ENCODE results near the gene PRRX2. TPM values are rescaled to one million over a fixed set of nuclear protein-coding genes. Genes with fewer than 3 reads are reported as not detected.

The PRRX2 gene
- total and polyA plus RNA-seq, 2 of the 13 experiments (the other 11 are each of a cell fraction or from before 2014, with no cell fraction given): 0.05 TPM; not detected in 1

- CTCF ChIA-PET (ENCODE audit: low intra/inter-chr PET ratio, low total read pairs): no interaction called here
- POLR2A ChIA-PET: no interaction called here
- FAIRE-seq: no peak
These were observed 10.3 kb upstream of the PRRX2 start for GRCh38 chr9:129655154-129655553.

DNA sequence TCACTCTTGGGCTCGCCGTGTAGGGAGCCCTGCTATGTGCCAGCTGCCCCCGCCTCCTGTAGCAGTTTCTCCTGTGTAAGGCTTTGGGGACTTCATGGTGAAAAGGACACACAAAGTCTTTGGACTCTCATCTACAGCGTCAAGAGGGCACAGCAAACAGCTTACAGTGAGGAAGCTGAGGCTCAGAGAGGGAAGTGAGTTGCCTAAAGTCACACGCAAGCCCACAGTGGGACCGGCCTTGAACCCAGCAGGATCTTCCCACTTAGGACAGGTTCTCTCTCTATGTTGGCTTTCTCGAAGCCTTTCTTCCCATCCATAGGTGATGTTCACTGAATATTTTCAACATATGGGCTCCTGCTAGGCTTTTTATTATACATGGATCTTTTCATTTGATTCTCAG, 9.8 kb upstream of the PRRX2 start:
- Histone ChIP-seq H3K4me3 (replicated peaks in 1 of 3; ENCODE audit: insufficient read depth in 1 of 3, low read depth in 2 of 3, low read length in 3 of 3) (no peak overlapping the region), H4K20me1 (ENCODE audit: insufficient read depth, low read length) (no peaks in the 10 kb centered on the region), H3K9ac (ENCODE audit: insufficient read depth, low read depth, low read length) (no peak overlapping the region), H3K4me1 (ENCODE audit: insufficient read depth, low read length) (peaks cover 13% of the 10 kb centered on the region), H3K79me2 (ENCODE audit: insufficient read depth, low read length) (no peaks in the 10 kb centered on the region), H3K36me3 (replicated peaks in 1 of 2; ENCODE audit: control insufficient read depth in 1 of 2, insufficient read depth in 2 of 2, low read length in 2 of 2) (no peaks in the 10 kb centered on the region), H2AFZ (ENCODE audit: low read length) (no peak overlapping the region), H3K4me2 (ENCODE audit: low read depth, low read length) (no peak overlapping the region), H3K27me3 (ENCODE audit: control insufficient read depth in 1 of 2, insufficient read depth in 2 of 2, low read length in 2 of 2) (peaks cover 6 to 31% of the 10 kb centered on the region in 2 experiments; a peak in 4 of 5 replicates), H3K27ac (ENCODE audit: extremely low read length, insufficient read depth, low read length) (no peak overlapping the region), H3K9me3 (ENCODE audit: low read length) (no peaks in the 10 kb centered on the region)
- in situ Hi-C loops (cut with HindIII; ENCODE audit: extremely low pct_ligation_motif_present, low pct_unique_long_range_greater_than_20kb): no loop called here
- intact Hi-C loops (cut with micrococcal nuclease; ENCODE audit: unreplicated experiment): no loop called here
- ChIA-PET POLR2A (no interaction called here), CTCF (ENCODE audit: low intra/inter-chr PET ratio, low total read pairs) (no interaction called here)
- WGBS (ENCODE audit: low lambda C conversion rate): 27% methylated on average over 5 of the region's 7 CpGs
- TF ChIP-seq, protein P1, sequence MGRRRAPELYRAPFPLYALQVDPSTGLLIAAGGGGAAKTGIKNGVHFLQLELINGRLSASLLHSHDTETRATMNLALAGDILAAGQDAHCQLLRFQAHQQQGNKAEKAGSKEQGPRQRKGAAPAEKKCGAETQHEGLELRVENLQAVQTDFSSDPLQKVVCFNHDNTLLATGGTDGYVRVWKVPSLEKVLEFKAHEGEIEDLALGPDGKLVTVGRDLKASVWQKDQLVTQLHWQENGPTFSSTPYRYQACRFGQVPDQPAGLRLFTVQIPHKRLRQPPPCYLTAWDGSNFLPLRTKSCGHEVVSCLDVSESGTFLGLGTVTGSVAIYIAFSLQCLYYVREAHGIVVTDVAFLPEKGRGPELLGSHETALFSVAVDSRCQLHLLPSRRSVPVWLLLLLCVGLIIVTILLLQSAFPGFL (CRISPR knock-in tag; IDR thresholded peaks at IDR 0.05): no peak
- TF ChIP-seq, protein P2, sequence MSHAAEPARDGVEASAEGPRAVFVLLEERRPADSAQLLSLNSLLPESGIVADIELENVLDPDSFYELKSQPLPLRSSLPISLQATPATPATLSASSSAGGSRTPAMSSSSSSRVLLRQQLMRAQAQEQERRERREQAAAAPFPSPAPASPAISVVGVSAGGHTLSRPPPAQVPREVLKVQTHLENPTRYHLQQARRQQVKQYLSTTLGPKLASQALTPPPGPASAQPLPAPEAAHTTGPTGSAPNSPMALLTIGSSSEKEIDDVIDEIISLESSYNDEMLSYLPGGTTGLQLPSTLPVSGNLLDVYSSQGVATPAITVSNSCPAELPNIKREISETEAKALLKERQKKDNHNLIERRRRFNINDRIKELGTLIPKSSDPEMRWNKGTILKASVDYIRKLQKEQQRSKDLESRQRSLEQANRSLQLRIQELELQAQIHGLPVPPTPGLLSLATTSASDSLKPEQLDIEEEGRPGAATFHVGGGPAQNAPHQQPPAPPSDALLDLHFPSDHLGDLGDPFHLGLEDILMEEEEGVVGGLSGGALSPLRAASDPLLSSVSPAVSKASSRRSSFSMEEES (CRISPR knock-in tag; IDR thresholded peaks at IDR 0.05): no peak
- TF ChIP-seq DBP (CRISPR knock-in tag; IDR thresholded peaks at IDR 0.05; ENCODE audit: not compliant biosample characterization) (no peak), ZNF557 (CRISPR knock-in tag; IDR thresholded peaks at IDR 0.05) (no peak), CTCF (CRISPR knock-in tag; IDR thresholded peaks at IDR 0.05) (no peak), SUZ12 (IDR thresholded peaks at IDR 0.05; ENCODE audit: low read depth, low read length) (no peak)
- no peak for FAIRE-seq
- DNase-seq (ENCODE audit: low spot score): no peak
- no peak for ATAC-seq
- BruUV-seq (replicated peaks): no TSS peak

More at GRCh38 chr9:129655154-129655553, 10.3 kb upstream of the PRRX2 start:
- in situ Hi-C loops (cut with HindIII; ENCODE audit: extremely low pct_ligation_motif_present, low pct_unique_long_range_greater_than_20kb): no loop called here
- Histone ChIP-seq H3K9ac (ENCODE audit: insufficient read depth, low read depth, low read length) (no peak overlapping the region), H3K4me2 (ENCODE audit: low read depth, low read length) (no peak overlapping the region), H3K4me1 (ENCODE audit: insufficient read depth, low read length) (peaks cover 13% of the 10 kb centered on the region), H3K79me2 (ENCODE audit: insufficient read depth, low read length) (no peaks in the 10 kb centered on the region), H3K36me3 (replicated peaks in 1 of 2; ENCODE audit: control insufficient read depth in 1 of 2, insufficient read depth in 2 of 2, low read length in 2 of 2) (no peaks in the 10 kb centered on the region), H3K9me3 (ENCODE audit: low read length) (no peaks in the 10 kb centered on the region), H2AFZ (ENCODE audit: low read length) (no peak overlapping the region), H3K27me3 (ENCODE audit: control insufficient read depth in 1 of 2, insufficient read depth in 2 of 2, low read length in 2 of 2) (peaks cover 8 to 33% of the 10 kb centered on the region in 2 experiments; a peak in 4 of 5 replicates), H3K27ac (ENCODE audit: extremely low read length, insufficient read depth, low read length) (no peak overlapping the region), H3K4me3 (replicated peaks in 1 of 3; ENCODE audit: insufficient read depth in 1 of 3, low read depth in 2 of 3, low read length in 3 of 3) (no peak overlapping the region), H4K20me1 (ENCODE audit: insufficient read depth, low read length) (no peaks in the 10 kb centered on the region)
- intact Hi-C loops (cut with micrococcal nuclease; ENCODE audit: unreplicated experiment): no loop called here
- DNase-seq (ENCODE audit: low spot score): no peak
- BruUV-seq (replicated peaks): no TSS peak
- no peak for TF ChIP-seq ZNF496 (CRISPR knock-in tag; IDR thresholded peaks at IDR 0.05; ENCODE audit: insufficient replicate concordance)
- no peak for TF ChIP-seq SP4 (CRISPR knock-in tag; IDR thresholded peaks at IDR 0.05)
- no peak for ATAC-seq
- 56% methylated on average over 4 of the region's 7 CpGs for WGBS (ENCODE audit: low lambda C conversion rate)

Measured in HepG2 (cell line).